IMR-90 (cell line): ENCODE results near the gene SRPX2. TPM values are rescaled to one million over a fixed set of nuclear protein-coding genes. Genes with fewer than 3 reads are reported as not detected.

Source experiments
- ATAC-seq: fragments of 200-7000 bp; cut with Tn5 transposase; 2 replicates; pipeline ENCODE4 v1.9.1; 2020; ENCODE audit warnings: low read depth, mild to moderate bottlenecking, moderate library complexity
- BruUV-seq: library from RNA; stranded (reverse); fragments of 400-500 nt; replicated peaks from 2 replicates; lab custom pipeline; 2021; lab: Mats Ljungman, UMichigan
- CTCF ChIA-PET: fragments of 300-600 bp; formaldehyde crosslinking; extraction: SDS; loops from one replicate; lab custom pipeline; 2021; ENCODE audit warnings: antibody characterized with exemption; lab: Yijun Ruan, JAX
- POLR2A ChIA-PET: fragments of 300-600 bp; sonication (Branson Sonifier 250); formaldehyde crosslinking; loops from one replicate; lab custom pipeline; 2022; ENCODE audit warnings: antibody characterized with exemption; ENCODE audit not compliant: unreplicated experiment; lab: Charles Lee
- DNase-seq: peaks from one replicate; pipeline ENCODE4 v3.0.0; 2013
- H2AFZ ChIP-seq: replicated peaks from 2 replicates; pipeline ENCODE3; 2013; ENCODE audit warnings: low read length, mild to moderate bottlenecking; ENCODE audit not compliant: poor library complexity
- H2AK5ac ChIP-seq: 2 replicates; pipeline ENCODE4 v1.6.1; 2013; ENCODE audit warnings: low read depth, low read length, inconsistent platforms
- H2AK9ac ChIP-seq: replicated peaks from 2 replicates; pipeline ENCODE3; 2013; ENCODE audit warnings: mild to moderate bottlenecking, low read depth, low read length, moderate library complexity; ENCODE audit not compliant: poor library complexity
- H2BK120ac ChIP-seq: 2 replicates; pipeline ENCODE4 v1.6.1; 2013; ENCODE audit warnings: low read depth, low read length, inconsistent platforms
- H2BK15ac ChIP-seq: 3 replicates; pipeline ENCODE4 v1.6.1; 2013; ENCODE audit warnings: low read depth, low read length, inconsistent platforms
- H2BK20ac ChIP-seq: 2 replicates; pipeline ENCODE4 v1.6.1; 2013; ENCODE audit warnings: low read depth, mild to moderate bottlenecking, inconsistent platforms, low read length, moderate library complexity
- H2BK5ac ChIP-seq: 2 replicates; pipeline ENCODE4 v1.6.1; 2013; ENCODE audit warnings: mild to moderate bottlenecking, low read depth, low read length, inconsistent platforms; ENCODE audit not compliant: poor library complexity, severe bottlenecking
- H3K14ac ChIP-seq: replicated peaks from 2 replicates; pipeline ENCODE4 v1.6.1; 2013; ENCODE audit warnings: low read depth, low read length, inconsistent platforms
- H3K18ac ChIP-seq: 2 replicates; pipeline ENCODE4 v1.6.1; 2013; ENCODE audit warnings: low read depth, low read length, control low read depth
- H3K23ac ChIP-seq: 2 replicates; pipeline ENCODE4 v1.6.1; 2013; ENCODE audit warnings: low read depth, low read length, inconsistent platforms
- H3K27ac ChIP-seq: 2 replicates; pipeline ENCODE4 v1.5.1; 2013; ENCODE audit warnings: mild to moderate bottlenecking, control low read depth, low read length; ENCODE audit not compliant: insufficient read depth
- H3K27me3 ChIP-seq: 2 replicates; pipeline ENCODE4 v1.6.1; 2013; ENCODE audit warnings: low read length; ENCODE audit not compliant: control insufficient read depth, insufficient read depth
- H3K36me3 ChIP-seq: 2 replicates; pipeline ENCODE4 v1.6.1; 2013; ENCODE audit warnings: low read length, mixed read lengths; ENCODE audit not compliant: control insufficient read depth, insufficient read depth
- H3K4ac ChIP-seq: 2 replicates; pipeline ENCODE4 v1.6.1; 2013; ENCODE audit warnings: low read depth, low read length, inconsistent platforms
- H3K4me1 ChIP-seq: 2 replicates; pipeline ENCODE4 v1.6.1; 2013; ENCODE audit warnings: low read length, mixed read lengths; ENCODE audit not compliant: control insufficient read depth, insufficient read depth
- H3K4me2 ChIP-seq: 2 replicates; pipeline ENCODE4 v1.6.1; 2013; ENCODE audit warnings: low read depth, mild to moderate bottlenecking, control low read depth, low read length, moderate library complexity
- H3K4me3 ChIP-seq: 2 replicates; pipeline ENCODE4 v1.5.1; 2013; ENCODE audit warnings: low read depth, mild to moderate bottlenecking, control low read depth, low read length, moderate library complexity; ENCODE audit not compliant: insufficient read depth
- H3K56ac ChIP-seq: 2 replicates; pipeline ENCODE4 v1.6.1; 2013; ENCODE audit warnings: low read length, inconsistent platforms; ENCODE audit not compliant: insufficient read depth; ENCODE audit errors: extremely low read depth
- H3K79me1 ChIP-seq, 2 experiments: 2 replicates each; pipeline ENCODE4 v1.6.1; 2013; ENCODE audit warnings: low read length in 2 of 2, inconsistent platforms in 1 of 2, low read depth in 1 of 2
- H3K9ac ChIP-seq: 2 replicates; pipeline ENCODE4 v1.6.1; 2013; ENCODE audit warnings: low read depth, low read length, control low read depth
- H3K9me1 ChIP-seq: 2 replicates; pipeline ENCODE4 v1.6.1; 2013; ENCODE audit warnings: low read length, inconsistent platforms; ENCODE audit not compliant: insufficient read depth
- H3K9me3 ChIP-seq: 2 replicates; pipeline ENCODE4 v1.6.1; 2013; ENCODE audit warnings: low read length; ENCODE audit not compliant: control insufficient read depth, insufficient read depth
- H4K20me1 ChIP-seq: 2 replicates; pipeline ENCODE4 v1.6.1; 2013; ENCODE audit warnings: low read length, inconsistent platforms; ENCODE audit not compliant: insufficient read depth
- H4K5ac ChIP-seq: 2 replicates; pipeline ENCODE4 v1.6.1; 2013; ENCODE audit warnings: mild to moderate bottlenecking, low read depth, low read length, control low read depth
- H4K8ac ChIP-seq, 2 experiments: 2 replicates each; pipeline ENCODE4 v1.6.1; 2013; ENCODE audit warnings: low read depth in 2 of 2, low read length in 2 of 2, control low read depth in 1 of 2, inconsistent platforms in 1 of 2
- H4K91ac ChIP-seq: 2 replicates; pipeline ENCODE4 v1.6.1; 2013; ENCODE audit warnings: low read depth, low read length, inconsistent platforms; ENCODE audit not compliant: insufficient read depth
- ELK1 ChIP-seq: fragments of 150-350 bp; IDR thresholded peaks from 2 replicates; pipeline ENCODE4 v1.6.1; 2016; ENCODE audit warnings: low read depth, mild to moderate bottlenecking, low read length, moderate library complexity, borderline replicate concordance
- RCOR1 ChIP-seq: IDR thresholded peaks from 2 replicates; pipeline ENCODE4 v1.6.1; 2012; ENCODE audit warnings: mild to moderate bottlenecking, low read length, improper control_type of control experiment; ENCODE audit not compliant: insufficient replicate concordance
- RFX5 ChIP-seq: IDR thresholded peaks from 2 replicates; pipeline ENCODE4 v1.8.0; 2012; ENCODE audit warnings: low read depth, mild to moderate bottlenecking, low read length, moderate library complexity
- WGBS, 2 experiments: methylation state at CpG; one replicate each; pipeline versions ENCODE4 v1.1.5 to v1.1.7; 2013; ENCODE audit warnings: missing lambda C conversion rate in 2 of 2; ENCODE audit not compliant: insufficient read length in 1 of 2; ENCODE audit errors: extremely low coverage in 2 of 2; 5-methylcytosine and 5-hydroxymethylcytosine counted together
- dilution Hi-C: fragments of 300-500 bp; cut with HindIII; formaldehyde crosslinking; loops from one replicate; pipeline ENCODE4 v1.14.3; 2018; ENCODE audit warnings: low sequenced_read_pairs; ENCODE audit not compliant: unreplicated experiment
- in situ Hi-C: fragments of 300-500 bp; cut with MboI; formaldehyde crosslinking; loops from 3 replicates; pipeline ENCODE4 v1.14.3; 2019; ENCODE audit warnings: low sequenced_read_pairs, inconsistent platforms, mixed read lengths
- intact Hi-C: fragments of 100-400 bp; cut with micrococcal nuclease; formaldehyde crosslinking; loops from 2 replicates; pipeline ENCODE4 v1.10.0; 2022
- polyA plus RNA-seq, 3 experiments: library from polyadenylated mRNA; depleted of rRNA; stranded (reverse); fragments of >200 nt; gene quantifications; 2 replicates each; pipeline ENCODE4 v1.2.3, GENCODE V29; 2012; ENCODE audit warnings: low replicate concordance in 1 of 3
- total RNA-seq: library from RNA; depleted of rRNA; stranded (reverse); fragments of >200 nt; gene quantifications from 2 replicates; pipeline ENCODE4 v1.2.3, GENCODE V29; 2012

Gene SRPX2
- total and polyA plus RNA-seq, 2 of the 4 experiments (the other 2 are of a cell fraction) = 20.6 to 43.1 TPM

GRCh38 chrX:100635989-100636320, 8.0 kb upstream of the SRPX2 start:
- Histone ChIP-seq H3K18ac (no peak overlapping the region), H2AK5ac (no peak overlapping the region), H3K79me1 (no peaks in the 10 kb centered on the region), H3K4me3 (peak overlapping the region; percentile 63), H3K9ac (peak overlapping the region; percentile 68), H3K9me3 (no peaks in the 10 kb centered on the region), H4K20me1 (no peaks in the 10 kb centered on the region), H2BK15ac (no peak overlapping the region), H3K4me2 (peak overlapping the region; percentile 81), H4K8ac (peak overlapping the region in 1 of 2 experiments; percentile 24; a peak in 1 of 4 replicates), H3K4ac (peak overlapping the region; percentile 39), H3K36me3 (0 out of 2 replicates have a peak, but pooled peaks cover 2% of the 10 kb centered on the region), H2BK120ac (no peak overlapping the region), H2BK20ac (no peak overlapping the region), H4K5ac (peak overlapping the region; percentile 9; the same call in 1 of the 2 replicates), H2AK9ac (no peak overlapping the region), H3K56ac (0 out of 2 replicates have a peak overlapping the region, but pooled peaks have one; percentile 3), H2BK5ac (no peak overlapping the region), H4K91ac (no peak overlapping the region), H3K27ac (peak overlapping the region; percentile 44), H3K9me1 (no peaks in the 10 kb centered on the region), H3K23ac (0 out of 2 replicates have a peak overlapping the region, but pooled peaks have one; percentile 36), H3K4me1 (no peaks in the 10 kb centered on the region), H3K14ac (peak overlapping the region; percentile 58), H3K27me3 (no peaks in the 10 kb centered on the region; the same call in 1 of the 2 replicates), H2AFZ (peak overlapping the region; percentile 91)
- POLR2A ChIA-PET = interaction anchor here (1.5 to 1.8 kb wide), 2 partner anchors 14 to 21 kb away, joined by 4 to 12 read pairs; no protein-coding TSS in a partner anchor
- TF ChIP-seq ELK1 (no peak), RCOR1 (no peak), RFX5 (no peak)
- WGBS, 2 experiments = 45% methylated on average over 2 of the region's 8 CpGs; no CpG with 5 or more reads in 1 of the 2 experiments
- dilution Hi-C loops (no loop called here), intact Hi-C loops (no loop called here), in situ Hi-C loops (no loop called here)
- DNase-seq = no peak
- BruUV-seq = no TSS peak
- no peak for ATAC-seq
- CTCF ChIA-PET = interaction anchor here (1.7 kb wide), 1 partner anchor 21 kb away, joined by 7 read pairs; no protein-coding TSS in a partner anchor
